ENCODE data around the gene ERLEC1. TPM values are rescaled to one million over a fixed set of nuclear protein-coding genes. Genes with fewer than 3 reads are reported as not detected.
"Not testable (repeated sequence)": the region's sequence is repeated elsewhere in the genome, so short reads cannot be mapped to it uniquely, and the experiment has no call there.

ERLEC1 gene
- polyA plus RNA-seq, 10 donors = 43.3 to 58.0 (median 48.2) TPM

- DNase-seq = no peak
Measured at GRCh38 chr2:53827398-53828175, 40.7 kb downstream of the ERLEC1 start.

GRCh38 chr2:53828331-53828730 lies 41.5 kb downstream of the ERLEC1 start:
- no peak for DNase-seq

- no peak for DNase-seq
Measured at GRCh38 chr2:53829273-53829979, 42.6 kb downstream of the ERLEC1 start.

- not testable (repeated sequence) for DNase-seq
Measured at GRCh38 chr2:53829980-53830290, 43.1 kb downstream of the ERLEC1 start.

- no peak for DNase-seq
Measured at GRCh38 chr2:53840580-53840979, 53.7 kb downstream of the ERLEC1 start.

GRCh38 chr2:53841651-53842050 lies 54.8 kb downstream of the ERLEC1 start:
- DNase-seq = not testable (repeated sequence)

GRCh38 chr2:53842891-53843290 lies 56.0 kb downstream of the ERLEC1 start:
- no peak for DNase-seq

- no peak for DNase-seq
Measured at GRCh38 chr2:53843595-53843994, 56.8 kb downstream of the ERLEC1 start.

- DNase-seq = no peak
Measured at GRCh38 chr2:53848062-53848461, 61.2 kb downstream of the ERLEC1 start.

- not testable (repeated sequence) for DNase-seq
Measured at GRCh38 chr2:53851052-53851757, 64.4 kb downstream of the ERLEC1 start.

- DNase-seq = no peak
Measured at GRCh38 chr2:53852532-53852931, 65.7 kb downstream of the ERLEC1 start.

- DNase-seq = no peak
Measured at GRCh38 chr2:53854678-53855077, 67.8 kb downstream of the ERLEC1 start.

GRCh38 chr2:53856272-53856671 lies 69.4 kb downstream of the ERLEC1 start:
- DNase-seq = no peak

GRCh38 chr2:53859206-53860181 lies 72.7 kb downstream of the ERLEC1 start, which contains the start of gene GPR75:
TSS of gene GPR75 (minus strand) at chr2:53859967. CDS start at chr2:53854756, 5,211 bp downstream.
- DNase-seq = peak in 2 of 3 donors; percentile 11 to 52

- DNase-seq = no peak
Measured at GRCh38 chr2:53861824-53862223, 75.0 kb downstream of the ERLEC1 start.

GRCh38 chr2:53863538-53864227 lies 76.8 kb downstream of the ERLEC1 start:
- no peak for DNase-seq

GRCh38 chr2:53865264-53865663 lies 78.4 kb downstream of the ERLEC1 start:
- DNase-seq = no peak

- DNase-seq = no peak
Measured at GRCh38 chr2:53865962-53866361, 79.1 kb downstream of the ERLEC1 start.

- DNase-seq = no peak
Measured at GRCh38 chr2:53867169-53867568, 80.3 kb downstream of the ERLEC1 start.

GRCh38 chr2:53867773-53868172 lies 80.9 kb downstream of the ERLEC1 start:
- no peak for DNase-seq

Data from muscle of back (tissue), 11 donors.